Measurements from ENCODE around the gene EMC10. TPM values are rescaled to one million over a fixed set of nuclear protein-coding genes. Genes with fewer than 3 reads are reported as not detected.
"Not testable (repeated sequence)": the region's sequence is repeated elsewhere in the genome, so short reads cannot be mapped to it uniquely, and the experiment has no call there.

EMC10 gene
- total RNA-seq, 1 experiment from 2014 or later = 66.7 TPM

DNA sequence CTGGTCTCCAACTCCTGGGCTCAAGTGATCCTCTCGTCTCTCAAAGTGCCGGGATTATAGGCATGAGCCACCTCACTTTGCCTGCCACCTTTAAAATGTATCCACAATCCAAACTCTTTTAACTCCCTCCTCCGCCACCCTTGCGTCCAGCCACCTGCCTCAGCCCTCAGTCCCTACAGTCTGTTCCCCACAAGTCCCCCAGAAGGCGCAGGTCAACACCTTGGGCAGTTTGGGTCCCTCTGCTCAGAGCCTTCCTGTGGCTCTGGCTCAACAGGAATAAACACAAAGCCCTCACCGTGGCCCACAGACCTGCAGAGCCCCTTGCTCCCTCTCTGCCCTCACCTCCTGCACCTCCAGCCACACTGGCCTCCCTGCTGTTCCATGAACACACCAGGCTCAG lies 7.5 kb upstream of the EMC10 start:
- no peaks in the 10 kb centered on the region for H3K27me3 ChIP-seq (ENCODE audit: control insufficient read depth, insufficient read depth, low read length)
- intact Hi-C loops (cut with micrococcal nuclease; ENCODE audit: unreplicated experiment) = no loop called here
- ChIA-PET CTCF (interaction anchor here (0.7 kb wide), 1 partner anchor 88 kb away, joined by 9 read pairs; no protein-coding TSS in a partner anchor), POLR2A (no interaction called here)
- H3K4me1 ChIP-seq (ENCODE audit: control insufficient read depth, insufficient read depth, low read length) = no peaks in the 10 kb centered on the region
- no TSS peak for BruUV-seq (replicated peaks)
- no peak for DNase-seq (ENCODE audit: low read depth, low spot score)
- no peak for ATAC-seq
- no peak overlapping the region for H3K27ac ChIP-seq (ENCODE audit: low read length)
- TF ChIP-seq, protein P1, sequence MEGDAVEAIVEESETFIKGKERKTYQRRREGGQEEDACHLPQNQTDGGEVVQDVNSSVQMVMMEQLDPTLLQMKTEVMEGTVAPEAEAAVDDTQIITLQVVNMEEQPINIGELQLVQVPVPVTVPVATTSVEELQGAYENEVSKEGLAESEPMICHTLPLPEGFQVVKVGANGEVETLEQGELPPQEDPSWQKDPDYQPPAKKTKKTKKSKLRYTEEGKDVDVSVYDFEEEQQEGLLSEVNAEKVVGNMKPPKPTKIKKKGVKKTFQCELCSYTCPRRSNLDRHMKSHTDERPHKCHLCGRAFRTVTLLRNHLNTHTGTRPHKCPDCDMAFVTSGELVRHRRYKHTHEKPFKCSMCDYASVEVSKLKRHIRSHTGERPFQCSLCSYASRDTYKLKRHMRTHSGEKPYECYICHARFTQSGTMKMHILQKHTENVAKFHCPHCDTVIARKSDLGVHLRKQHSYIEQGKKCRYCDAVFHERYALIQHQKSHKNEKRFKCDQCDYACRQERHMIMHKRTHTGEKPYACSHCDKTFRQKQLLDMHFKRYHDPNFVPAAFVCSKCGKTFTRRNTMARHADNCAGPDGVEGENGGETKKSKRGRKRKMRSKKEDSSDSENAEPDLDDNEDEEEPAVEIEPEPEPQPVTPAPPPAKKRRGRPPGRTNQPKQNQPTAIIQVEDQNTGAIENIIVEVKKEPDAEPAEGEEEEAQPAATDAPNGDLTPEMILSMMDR (IDR thresholded peaks at IDR 0.05) = no peak
- TF ChIP-seq SIN3A (IDR thresholded peaks at IDR 0.05; ENCODE audit: borderline replicate concordance, insufficient read depth, low read depth, low read length) (no peak), POLR2AphosphoS5 (IDR thresholded peaks at IDR 0.05; ENCODE audit: low read depth, low read length) (no peak), TCF7L2 (IDR thresholded peaks at IDR 0.05; ENCODE audit: low read depth, low read length) (no peak)
- TF ChIP-seq, protein P2, sequence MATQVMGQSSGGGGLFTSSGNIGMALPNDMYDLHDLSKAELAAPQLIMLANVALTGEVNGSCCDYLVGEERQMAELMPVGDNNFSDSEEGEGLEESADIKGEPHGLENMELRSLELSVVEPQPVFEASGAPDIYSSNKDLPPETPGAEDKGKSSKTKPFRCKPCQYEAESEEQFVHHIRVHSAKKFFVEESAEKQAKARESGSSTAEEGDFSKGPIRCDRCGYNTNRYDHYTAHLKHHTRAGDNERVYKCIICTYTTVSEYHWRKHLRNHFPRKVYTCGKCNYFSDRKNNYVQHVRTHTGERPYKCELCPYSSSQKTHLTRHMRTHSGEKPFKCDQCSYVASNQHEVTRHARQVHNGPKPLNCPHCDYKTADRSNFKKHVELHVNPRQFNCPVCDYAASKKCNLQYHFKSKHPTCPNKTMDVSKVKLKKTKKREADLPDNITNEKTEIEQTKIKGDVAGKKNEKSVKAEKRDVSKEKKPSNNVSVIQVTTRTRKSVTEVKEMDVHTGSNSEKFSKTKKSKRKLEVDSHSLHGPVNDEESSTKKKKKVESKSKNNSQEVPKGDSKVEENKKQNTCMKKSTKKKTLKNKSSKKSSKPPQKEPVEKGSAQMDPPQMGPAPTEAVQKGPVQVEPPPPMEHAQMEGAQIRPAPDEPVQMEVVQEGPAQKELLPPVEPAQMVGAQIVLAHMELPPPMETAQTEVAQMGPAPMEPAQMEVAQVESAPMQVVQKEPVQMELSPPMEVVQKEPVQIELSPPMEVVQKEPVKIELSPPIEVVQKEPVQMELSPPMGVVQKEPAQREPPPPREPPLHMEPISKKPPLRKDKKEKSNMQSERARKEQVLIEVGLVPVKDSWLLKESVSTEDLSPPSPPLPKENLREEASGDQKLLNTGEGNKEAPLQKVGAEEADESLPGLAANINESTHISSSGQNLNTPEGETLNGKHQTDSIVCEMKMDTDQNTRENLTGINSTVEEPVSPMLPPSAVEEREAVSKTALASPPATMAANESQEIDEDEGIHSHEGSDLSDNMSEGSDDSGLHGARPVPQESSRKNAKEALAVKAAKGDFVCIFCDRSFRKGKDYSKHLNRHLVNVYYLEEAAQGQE (IDR thresholded peaks at IDR 0.05; ENCODE audit: insufficient read depth in 1 of 2, low read depth in 2 of 2, low read length in 1 of 2) = no peak
- in situ Hi-C loops (cut with HindIII; ENCODE audit: low pct_unique_long_range_greater_than_20kb, low sequenced_read_pairs) = no loop called here
- no peak overlapping the region for H3K4me3 ChIP-seq (ENCODE audit: low read depth in 2 of 2, low read length in 2 of 2)
- H3K9me3 ChIP-seq (ENCODE audit: control insufficient read depth, insufficient read depth, low read depth, low read length) = no peaks in the 10 kb centered on the region
- no peaks in the 10 kb centered on the region for H3K36me3 ChIP-seq (ENCODE audit: control insufficient read depth, insufficient read depth, low read length)

DNA sequence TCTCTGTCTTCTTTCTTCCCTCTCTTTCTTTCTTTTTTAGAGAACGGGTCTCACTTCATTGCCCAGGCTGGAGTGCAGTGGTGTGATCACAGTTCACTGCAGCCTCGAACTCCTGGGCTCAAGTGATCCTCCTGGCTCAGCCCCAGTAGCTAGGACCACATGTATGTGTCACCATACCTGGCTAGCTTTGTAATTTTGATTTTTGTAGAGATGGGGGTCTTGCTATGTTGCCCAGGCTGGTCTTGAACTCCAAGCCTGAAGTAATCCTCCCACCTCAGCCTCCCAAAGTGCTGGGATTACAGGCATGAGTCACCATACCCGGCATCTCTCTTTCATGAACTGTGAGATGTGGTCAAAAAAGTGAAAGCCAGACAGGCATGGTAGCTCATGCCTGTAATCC lies 3.0 kb upstream of the EMC10 start:
- H3K27ac ChIP-seq (ENCODE audit: low read length); H3K4me3 ChIP-seq (ENCODE audit: low read depth in 2 of 2, low read length in 2 of 2); H3K4me1 ChIP-seq (ENCODE audit: control insufficient read depth, insufficient read depth, low read length); H3K36me3 ChIP-seq (ENCODE audit: control insufficient read depth, insufficient read depth, low read length); in situ Hi-C loops (cut with HindIII; ENCODE audit: low pct_unique_long_range_greater_than_20kb, low sequenced_read_pairs); CTCF ChIA-PET; DNase-seq (ENCODE audit: low read depth, low spot score); POLR2A ChIA-PET; H3K9me3 ChIP-seq (ENCODE audit: control insufficient read depth, insufficient read depth, low read depth, low read length); H3K27me3 ChIP-seq (ENCODE audit: control insufficient read depth, insufficient read depth, low read length); intact Hi-C loops (cut with micrococcal nuclease; ENCODE audit: unreplicated experiment); BruUV-seq (replicated peaks); ATAC-seq: not testable (repeated sequence)

DNA sequence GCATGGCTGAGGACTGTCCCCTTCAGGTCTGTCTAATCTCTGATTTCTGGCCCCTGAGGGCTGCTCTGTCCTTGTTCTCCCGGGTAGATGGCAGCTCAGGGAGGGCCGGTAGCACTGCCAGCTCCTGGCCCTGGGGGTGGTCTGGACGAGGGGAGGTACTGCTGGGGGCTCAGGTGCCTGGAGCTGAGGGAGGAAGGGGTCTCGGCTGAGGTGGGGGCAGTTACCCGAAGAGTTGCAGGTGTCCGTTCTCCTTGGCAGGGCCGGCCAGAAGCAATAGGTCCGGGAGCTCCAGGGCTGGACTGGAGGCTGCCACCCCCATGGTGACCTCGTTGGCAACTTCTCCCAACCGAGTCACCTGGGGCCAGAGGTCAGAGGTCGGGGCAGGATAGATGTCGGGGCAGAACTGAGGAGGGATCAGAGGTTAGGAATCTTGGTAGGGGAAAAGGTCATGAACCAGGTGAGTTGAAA lies 1.2 kb upstream of the EMC10 start:
- ATAC-seq = no peak
- no peak for DNase-seq (ENCODE audit: low read depth, low spot score)
- Histone ChIP-seq H3K4me3 (ENCODE audit: low read depth in 2 of 2, low read length in 2 of 2) (no peak overlapping the region), H3K27ac (ENCODE audit: low read length) (no peak overlapping the region), H3K27me3 (ENCODE audit: control insufficient read depth, insufficient read depth, low read length) (no peaks in the 10 kb centered on the region), H3K4me1 (ENCODE audit: control insufficient read depth, insufficient read depth, low read length) (no peaks in the 10 kb centered on the region), H3K36me3 (ENCODE audit: control insufficient read depth, insufficient read depth, low read length) (no peaks in the 10 kb centered on the region), H3K9me3 (ENCODE audit: control insufficient read depth, insufficient read depth, low read depth, low read length) (no peaks in the 10 kb centered on the region)
- intact Hi-C loops (cut with micrococcal nuclease; ENCODE audit: unreplicated experiment) (no loop called here), in situ Hi-C loops (cut with HindIII; ENCODE audit: low pct_unique_long_range_greater_than_20kb, low sequenced_read_pairs) (no loop called here)
- POLR2A ChIA-PET = no interaction called here
- BruUV-seq (replicated peaks) = no TSS peak
- TF ChIP-seq POLR2AphosphoS5 (IDR thresholded peaks at IDR 0.05; ENCODE audit: low read depth, low read length) (no peak), TCF7L2 (IDR thresholded peaks at IDR 0.05; ENCODE audit: low read depth, low read length) (no peak), SIN3A (IDR thresholded peaks at IDR 0.05; ENCODE audit: borderline replicate concordance, insufficient read depth, low read depth, low read length) (no peak)
- TF ChIP-seq, protein P1 (IDR thresholded peaks at IDR 0.05) = no peak
- TF ChIP-seq, protein P2 (IDR thresholded peaks at IDR 0.05; ENCODE audit: insufficient read depth in 1 of 2, low read depth in 2 of 2, low read length in 1 of 2) = no peak
- CTCF ChIA-PET = no interaction called here
